ENCODE data around the gene EIF2A. TPM values are rescaled to one million over a fixed set of nuclear protein-coding genes. Genes with fewer than 3 reads are reported as not detected.

EIF2A gene
- total and polyA plus RNA-seq, 2 experiments from 2014 or later: 34.5 to 112 TPM

GRCh38 chr3:150544726-150545125 lies 1.9 kb upstream of the EIF2A start:
- Histone ChIP-seq H3K4me2 (peak overlapping the region; percentile 79), H3K4me3 (peak overlapping the region; percentile 65), H3K36me3 (replicated peaks; ENCODE audit: insufficient read depth, low read depth) (no peaks in the 10 kb centered on the region), H3K27ac (peak overlapping the region; percentile 98), H3K9me2 (replicated peaks; ENCODE audit: insufficient read depth) (no peaks in the 10 kb centered on the region), H3K9me3 (ENCODE audit: low read depth) (no peaks in the 10 kb centered on the region), H3K79me2 (peaks cover 79% of the 10 kb centered on the region), H4K20me1 (ENCODE audit: insufficient read depth, poor library complexity, severe bottlenecking) (peaks cover 28% of the 10 kb centered on the region), H3K27me3 (no peaks in the 10 kb centered on the region), H2AFZ (no peak overlapping the region), H3K4me1 (ENCODE audit: insufficient read depth) (peaks cover 7% of the 10 kb centered on the region)
- no peak for DNase-seq (ENCODE audit: low spot score)
- WGBS (ENCODE audit: low lambda C conversion rate, missing lambda C conversion rate): 4% methylated on average over 1 of the region's 1 CpG
- TF ChIP-seq CTCF (IDR thresholded peaks at IDR 0.05; ENCODE audit: poor library complexity): no peak
- no peak for TF ChIP-seq EZH2 (IDR thresholded peaks at IDR 0.05; ENCODE audit: borderline replicate concordance)
- no peak for TF ChIP-seq EZH2phosphoT487 (IDR thresholded peaks at IDR 0.05; ENCODE audit: low read depth, severe bottlenecking, unreplicated experiment)

GRCh38 chr3:150545419-150546225 lies 965 bp upstream of the EIF2A start:
- Histone ChIP-seq H3K36me3 (replicated peaks; ENCODE audit: insufficient read depth, low read depth) (no peaks in the 10 kb centered on the region), H3K4me2 (peak overlapping the region; percentile 79), H3K27me3 (no peaks in the 10 kb centered on the region), H3K4me1 (ENCODE audit: insufficient read depth) (peaks cover 7% of the 10 kb centered on the region), H3K4me3 (peak overlapping the region; percentile 65), H3K27ac (peak overlapping the region; percentile 98), H3K9me3 (ENCODE audit: low read depth) (no peaks in the 10 kb centered on the region), H3K79me2 (peaks cover 85% of the 10 kb centered on the region), H4K20me1 (ENCODE audit: insufficient read depth, poor library complexity, severe bottlenecking) (peaks cover 28% of the 10 kb centered on the region), H2AFZ (peak overlapping the region; percentile 53), H3K9me2 (replicated peaks; ENCODE audit: insufficient read depth) (no peaks in the 10 kb centered on the region)
- TF ChIP-seq EZH2 (IDR thresholded peaks at IDR 0.05; ENCODE audit: borderline replicate concordance): no peak
- TF ChIP-seq EZH2phosphoT487 (IDR thresholded peaks at IDR 0.05; ENCODE audit: low read depth, severe bottlenecking, unreplicated experiment): no peak
- TF ChIP-seq CTCF (IDR thresholded peaks at IDR 0.05; ENCODE audit: poor library complexity): no peak
- 2% methylated on average over 54 of the region's 54 CpGs for WGBS (ENCODE audit: low lambda C conversion rate, missing lambda C conversion rate)
- peak; percentile 27 for DNase-seq (ENCODE audit: low spot score)

GRCh38 chr3:150547045-150547741 lies 606 bp downstream of the EIF2A start:
- peak overlapping the region; percentile 92 for H3K27ac ChIP-seq
- peaks cover 27% of the 10 kb centered on the region for H4K20me1 ChIP-seq (ENCODE audit: insufficient read depth, poor library complexity, severe bottlenecking)
- WGBS (ENCODE audit: low lambda C conversion rate, missing lambda C conversion rate): 29% methylated on average over 7 of the region's 7 CpGs
- H3K4me1 ChIP-seq (ENCODE audit: insufficient read depth): peaks cover 7% of the 10 kb centered on the region
- DNase-seq (ENCODE audit: low spot score): peak; percentile 11
- H3K79me2 ChIP-seq: peaks cover 89% of the 10 kb centered on the region
- no peaks in the 10 kb centered on the region for H3K36me3 ChIP-seq (replicated peaks; ENCODE audit: insufficient read depth, low read depth)
- no peaks in the 10 kb centered on the region for H3K27me3 ChIP-seq
- peak overlapping the region; percentile 80 for H3K4me2 ChIP-seq
- no peaks in the 10 kb centered on the region for H3K9me2 ChIP-seq (replicated peaks; ENCODE audit: insufficient read depth)
- no peaks in the 10 kb centered on the region for H3K9me3 ChIP-seq (ENCODE audit: low read depth)
- peak overlapping the region; percentile 59 for H3K4me3 ChIP-seq
- peak overlapping the region; percentile 46 for H2AFZ ChIP-seq
- no peak for TF ChIP-seq EZH2 (IDR thresholded peaks at IDR 0.05; ENCODE audit: borderline replicate concordance)
- TF ChIP-seq CTCF (IDR thresholded peaks at IDR 0.05; ENCODE audit: poor library complexity): no peak
- TF ChIP-seq EZH2phosphoT487 (IDR thresholded peaks at IDR 0.05; ENCODE audit: low read depth, severe bottlenecking, unreplicated experiment): no peak

Data from hepatocyte (in vitro differentiated cells).